OCI-LY7 (cell line): Measurements from ENCODE around the gene CD207.

Experiments used
- CTCF ChIP-seq: fragments of 200-600 bp; sonication (generic); conservative IDR thresholded peaks from 2 replicates; pipeline ENCODE4 v1.5.1; 2014; ENCODE audit warnings: mild to moderate bottlenecking, antibody characterized with exemption, low read length, moderate library complexity, mixed read lengths
- EZH2phosphoT487 ChIP-seq: fragments of 200-600 bp; sonication (generic); IDR thresholded peaks from 2 replicates; pipeline ENCODE4 v1.6.1; 2018; ENCODE audit warnings: low read depth, borderline replicate concordance, mild to moderate bottlenecking, mixed run types, antibody characterized with exemption, low read length, moderate library complexity, mixed read lengths

GRCh38 chr2:70829916-70830315, 5.7 kb downstream of the CD207 start:
- no peak for TF ChIP-seq CTCF
- no peak for TF ChIP-seq EZH2phosphoT487
